ENCODE measurements around the gene E2F8. TPM values are rescaled to one million over a fixed set of nuclear protein-coding genes. Genes with fewer than 3 reads are reported as not detected.

The E2F8 gene
- total and polyA plus RNA-seq, 9 of the 15 experiments (the other 6 are each of a cell fraction or from before 2014, with no cell fraction given): 6.9 to 23.6 (median 12.1) TPM

DNA sequence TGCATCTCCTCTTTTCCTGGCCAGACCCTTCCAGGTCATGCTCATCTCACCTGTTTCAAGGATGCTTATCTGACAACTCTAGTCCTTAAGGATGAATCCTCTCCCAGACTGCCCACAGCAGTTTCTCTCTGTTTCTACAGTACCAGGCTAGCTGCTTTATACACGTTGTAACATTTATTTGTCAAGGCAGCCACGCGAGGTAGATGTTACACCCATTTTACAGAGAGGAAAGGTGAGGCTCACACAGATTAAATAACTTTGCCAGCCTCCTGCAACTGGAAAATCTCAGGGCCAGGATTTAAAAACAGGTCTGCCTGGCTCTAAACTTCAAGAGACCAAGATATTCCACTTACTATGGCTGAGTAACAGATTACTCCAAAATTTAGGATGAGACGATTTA, 45.7 kb upstream of the E2F8 start:
- Histone ChIP-seq H3K9me3 (replicated peaks; ENCODE audit: control insufficient read depth, insufficient read depth, low read depth, low read length) (no peaks in the 10 kb centered on the region), H3K4me3 (no peak overlapping the region), H3K4me2 (ENCODE audit: insufficient read depth, low read length) (no peak overlapping the region), H3K36me3 (ENCODE audit: control insufficient read depth, insufficient read depth, low read length) (no peaks in the 10 kb centered on the region), H3K4me1 (replicated peaks in 1 of 2; ENCODE audit: control insufficient read depth in 2 of 2, insufficient read depth in 2 of 2, low read length in 2 of 2) (no peaks in the 10 kb centered on the region), H3K9me1 (ENCODE audit: control insufficient read depth, insufficient read depth, low read length) (no peaks in the 10 kb centered on the region), H2AFZ (ENCODE audit: low read depth, low read length) (no peak overlapping the region), H3K79me2 (ENCODE audit: control insufficient read depth, insufficient read depth, low read length) (no peaks in the 10 kb centered on the region), H3K9ac (ENCODE audit: insufficient read depth in 1 of 2, low read depth in 2 of 2, low read length in 2 of 2) (no peak overlapping the region), H4K20me1 (replicated peaks; ENCODE audit: control insufficient read depth, insufficient read depth, low read length) (no peaks in the 10 kb centered on the region), H3K27me3 (ENCODE audit: control insufficient read depth in 2 of 2, insufficient read depth in 2 of 2, low read length in 2 of 2) (peaks cover 2 to 23% of the 10 kb centered on the region in 2 experiments; a peak in 3 of 5 replicates), H3K27ac (ENCODE audit: extremely low read depth, low read depth, low read length) (no peak overlapping the region)
- intact Hi-C loops (cut with micrococcal nuclease) (no loop called here), in situ Hi-C loops (cut with MboI) (loop anchor here (10.0 kb wide), 1 partner anchor 458 kb away; no protein-coding TSS in a partner anchor)
- POLR2A ChIA-PET: interaction anchor here (0.7 to 1.1 kb wide), 2 partner anchors 146 to 213 kb away, joined by 3 read pairs; no protein-coding TSS in a partner anchor
- FAIRE-seq (no peak), ATAC-seq (no peak), DNase-seq (ENCODE audit: extremely low read depth in 1 of 4, low spot score in 3 of 4) (no peak)
- no TSS peak for BruUV-seq (replicated peaks)
- WGBS (ENCODE audit: insufficient coverage, low coverage, missing lambda C conversion rate): 0% methylated on average over 4 of the region's 4 CpGs
- TF ChIP-seq RCOR1 (IDR thresholded peaks at IDR 0.05; ENCODE audit: borderline replicate concordance in 1 of 2, low read depth in 2 of 2, low read length in 2 of 2): no peak
- TF ChIP-seq RBM25 (IDR thresholded peaks at IDR 0.05; ENCODE audit: low read depth, low read length, severe bottlenecking): peak; percentile 68
- CTCF ChIA-PET (ENCODE audit: low intra/inter-chr PET ratio): no interaction called here

- no peak for DNase-seq (ENCODE audit: extremely low read depth in 1 of 4, low spot score in 3 of 4)
- TF ChIP-seq ZNF133 (CRISPR knock-in tag; IDR thresholded peaks at IDR 0.05) (no peak), BRCA1 (IDR thresholded peaks at IDR 0.05) (no peak), BRCA1 (CRISPR knock-in tag; IDR thresholded peaks at IDR 0.05) (no peak), POLR2B (IDR thresholded peaks at IDR 0.05; ENCODE audit: low read depth, partially characterized antibody) (no peak), GATAD2B (IDR thresholded peaks at IDR 0.05; ENCODE audit: borderline replicate concordance) (no peak), SMAD2 (IDR thresholded peaks at IDR 0.05; ENCODE audit: low read depth, low read length) (no peak), U2AF1 (optimal IDR thresholded peaks at IDR 0.05; ENCODE audit: low read depth, low read length) (no peak)
- TF ChIP-seq, protein P1, sequence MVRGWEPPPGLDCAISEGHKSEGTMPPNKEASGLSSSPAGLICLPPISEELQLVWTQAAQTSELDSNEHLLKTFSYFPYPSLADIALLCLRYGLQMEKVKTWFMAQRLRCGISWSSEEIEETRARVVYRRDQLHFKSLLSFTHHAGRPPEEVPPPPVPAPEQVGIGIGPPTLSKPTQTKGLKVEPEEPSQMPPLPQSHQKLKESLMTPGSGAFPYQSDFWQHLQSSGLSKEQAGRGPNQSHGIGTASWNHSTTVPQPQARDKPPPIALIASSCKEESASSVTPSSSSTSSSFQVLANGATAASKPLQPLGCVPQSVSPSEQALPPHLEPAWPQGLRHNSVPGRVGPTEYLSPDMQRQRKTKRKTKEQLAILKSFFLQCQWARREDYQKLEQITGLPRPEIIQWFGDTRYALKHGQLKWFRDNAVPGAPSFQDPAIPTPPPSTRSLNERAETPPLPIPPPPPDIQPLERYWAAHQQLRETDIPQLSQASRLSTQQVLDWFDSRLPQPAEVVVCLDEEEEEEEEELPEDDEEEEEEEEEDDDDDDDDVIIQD (CRISPR knock-in tag; IDR thresholded peaks at IDR 0.05): no peak
- TF ChIP-seq, protein P2, sequence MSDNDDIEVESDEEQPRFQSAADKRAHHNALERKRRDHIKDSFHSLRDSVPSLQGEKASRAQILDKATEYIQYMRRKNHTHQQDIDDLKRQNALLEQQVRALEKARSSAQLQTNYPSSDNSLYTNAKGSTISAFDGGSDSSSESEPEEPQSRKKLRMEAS (CRISPR knock-in tag; IDR thresholded peaks at IDR 0.05): no peak
These were observed 44.1 kb upstream of the E2F8 start for GRCh38 chr11:19284881-19285280.

More at GRCh38 chr11:19284881-19285280, 44.1 kb upstream of the E2F8 start:
- Histone ChIP-seq H3K27me3 (ENCODE audit: control insufficient read depth in 2 of 2, insufficient read depth in 2 of 2, low read length in 2 of 2) (peaks cover 2 to 19% of the 10 kb centered on the region in 2 experiments; a peak in 3 of 5 replicates), H3K27ac (ENCODE audit: extremely low read depth, low read depth, low read length) (no peak overlapping the region), H3K79me2 (ENCODE audit: control insufficient read depth, insufficient read depth, low read length) (no peaks in the 10 kb centered on the region), H4K20me1 (replicated peaks; ENCODE audit: control insufficient read depth, insufficient read depth, low read length) (no peaks in the 10 kb centered on the region), H3K4me1 (replicated peaks in 1 of 2; ENCODE audit: control insufficient read depth in 2 of 2, insufficient read depth in 2 of 2, low read length in 2 of 2) (no peaks in the 10 kb centered on the region), H2AFZ (ENCODE audit: low read depth, low read length) (no peak overlapping the region), H3K36me3 (ENCODE audit: control insufficient read depth, insufficient read depth, low read length) (no peaks in the 10 kb centered on the region), H3K9ac (ENCODE audit: insufficient read depth in 1 of 2, low read depth in 2 of 2, low read length in 2 of 2) (no peak overlapping the region), H3K9me1 (ENCODE audit: control insufficient read depth, insufficient read depth, low read length) (no peaks in the 10 kb centered on the region), H3K4me2 (ENCODE audit: insufficient read depth, low read length) (no peak overlapping the region), H3K4me3 (no peak overlapping the region), H3K9me3 (replicated peaks; ENCODE audit: control insufficient read depth, insufficient read depth, low read depth, low read length) (no peaks in the 10 kb centered on the region)
- BruUV-seq (replicated peaks): no TSS peak
- ATAC-seq (no peak), FAIRE-seq (no peak)
- ChIA-PET CTCF (ENCODE audit: low intra/inter-chr PET ratio) (no interaction called here), POLR2A (no interaction called here)
- 3% methylated on average over 3 of the region's 3 CpGs for WGBS (ENCODE audit: insufficient coverage, low coverage, missing lambda C conversion rate)
- intact Hi-C loops (cut with micrococcal nuclease): no loop called here
- in situ Hi-C loops (cut with MboI): loop anchor here (10.0 kb wide), 1 partner anchor 460 kb away; no protein-coding TSS in a partner anchor

Data from K562 (cell line).